Vagina (tissue), 2 donors: Measurements from ENCODE around the gene UBE2I. TPM values are rescaled to one million over a fixed set of nuclear protein-coding genes. Genes with fewer than 3 reads are reported as not detected.

Source experiments
- DNase-seq, 2 donors: peaks; one replicate each; pipeline ENCODE4 v3.0.0-alpha.2; 2017; ENCODE audit errors: extremely low spot score in 2 of 2
- H3K27ac ChIP-seq: fragments of 200-600 bp; sonication (generic); one replicate; pipeline ENCODE4 v1.5.1; 2019
- H3K27me3 ChIP-seq: fragments of 200-600 bp; sonication (generic); one replicate; pipeline ENCODE4 v1.5.1; 2019
- H3K36me3 ChIP-seq, 2 donors: fragments of 200-600 bp; sonication (generic); one replicate each; pipeline ENCODE4 v1.5.1; 2017 to 2019
- H3K4me1 ChIP-seq: fragments of 200-600 bp; sonication (generic); one replicate; pipeline ENCODE4 v1.5.1; 2019
- H3K4me3 ChIP-seq, 2 donors: fragments of 200-600 bp; sonication (generic); 1 replicate in 1 of 2; 2 replicates in 1 of 2; pipeline ENCODE4 v1.5.1; 2016 to 2019
- H3K9me3 ChIP-seq: fragments of 200-600 bp; sonication (generic); one replicate; pipeline ENCODE4 v1.5.1; 2019
- CTCF ChIP-seq, 3 experiments: fragments of 450-650 bp in 2 of 3; fragments of 200-600 bp in 1 of 3; sonication (generic) in 1 of 3; IDR thresholded peaks; one replicate each; pipeline ENCODE4 v1.5.1; 2017 to 2019; ENCODE audit warnings: antibody characterized with exemption in 3 of 3, mild to moderate bottlenecking in 2 of 3, moderate library complexity in 2 of 3
- POLR2A ChIP-seq, 2 donors: fragments of 450-650 bp; IDR thresholded peaks; one replicate each; pipeline ENCODE4 v1.6.1; 2017; ENCODE audit warnings: antibody characterized with exemption in 2 of 2, mild to moderate bottlenecking in 2 of 2, moderate library complexity in 2 of 2
- POLR2AphosphoS5 ChIP-seq, 2 donors: sonication (generic); formaldehyde crosslinking; IDR thresholded peaks; one replicate each; pipeline ENCODE4 v1.9.0; 2017; ENCODE audit warnings: antibody characterized with exemption in 2 of 2, mild to moderate bottlenecking in 2 of 2, low read depth in 1 of 2; ENCODE audit not compliant: insufficient read depth in 1 of 2
- intact Hi-C: fragments of 100-400 bp; cut with DNase I; formaldehyde crosslinking; loops from one replicate; pipeline ENCODE4 v1.15.1; 2023
- total RNA-seq: library from RNA; depleted of rRNA; stranded (reverse); fragments of >200 nt; gene quantifications from one replicate; pipeline ENCODE4 v1.2.3, GENCODE V29; 2016

The UBE2I gene
- total RNA-seq, 1 donor from 2014 or later, result 51.3 TPM

GRCh38 chr16:1273816-1274215 is 35.6 kb upstream of the UBE2I start:
- Histone ChIP-seq H3K4me1 (peaks cover 8% of the 10 kb centered on the region), H3K27ac (no peak overlapping the region), H3K36me3 (no peaks in the 10 kb centered on the region), H3K27me3 (no peaks in the 10 kb centered on the region), H3K4me3 (no peak overlapping the region), H3K9me3 (no peaks in the 10 kb centered on the region)
- intact Hi-C loops, result no loop called here
- DNase-seq, result no peak
- TF ChIP-seq CTCF (IDR thresholded peaks at IDR 0.05), result no peak
- no peak for TF ChIP-seq POLR2AphosphoS5 (IDR thresholded peaks at IDR 0.05; ENCODE audit: insufficient read depth in 1 of 2, low read depth in 1 of 2)

GRCh38 chr16:1274767-1275166 is 34.7 kb upstream of the UBE2I start:
- TF ChIP-seq POLR2AphosphoS5 (IDR thresholded peaks at IDR 0.05; ENCODE audit: insufficient read depth in 1 of 2, low read depth in 1 of 2) (no peak), CTCF (IDR thresholded peaks at IDR 0.05) (no peak), POLR2A (IDR thresholded peaks at IDR 0.05) (no peak)
- H3K36me3 ChIP-seq, result no peaks in the 10 kb centered on the region
- no peak overlapping the region for H3K27ac ChIP-seq
- H3K9me3 ChIP-seq, result no peaks in the 10 kb centered on the region
- no peak for DNase-seq
- H3K4me1 ChIP-seq, result peaks cover 8% of the 10 kb centered on the region
- no peak overlapping the region for H3K4me3 ChIP-seq
- intact Hi-C loops, result no loop called here
- H3K27me3 ChIP-seq, result no peaks in the 10 kb centered on the region

DNA sequence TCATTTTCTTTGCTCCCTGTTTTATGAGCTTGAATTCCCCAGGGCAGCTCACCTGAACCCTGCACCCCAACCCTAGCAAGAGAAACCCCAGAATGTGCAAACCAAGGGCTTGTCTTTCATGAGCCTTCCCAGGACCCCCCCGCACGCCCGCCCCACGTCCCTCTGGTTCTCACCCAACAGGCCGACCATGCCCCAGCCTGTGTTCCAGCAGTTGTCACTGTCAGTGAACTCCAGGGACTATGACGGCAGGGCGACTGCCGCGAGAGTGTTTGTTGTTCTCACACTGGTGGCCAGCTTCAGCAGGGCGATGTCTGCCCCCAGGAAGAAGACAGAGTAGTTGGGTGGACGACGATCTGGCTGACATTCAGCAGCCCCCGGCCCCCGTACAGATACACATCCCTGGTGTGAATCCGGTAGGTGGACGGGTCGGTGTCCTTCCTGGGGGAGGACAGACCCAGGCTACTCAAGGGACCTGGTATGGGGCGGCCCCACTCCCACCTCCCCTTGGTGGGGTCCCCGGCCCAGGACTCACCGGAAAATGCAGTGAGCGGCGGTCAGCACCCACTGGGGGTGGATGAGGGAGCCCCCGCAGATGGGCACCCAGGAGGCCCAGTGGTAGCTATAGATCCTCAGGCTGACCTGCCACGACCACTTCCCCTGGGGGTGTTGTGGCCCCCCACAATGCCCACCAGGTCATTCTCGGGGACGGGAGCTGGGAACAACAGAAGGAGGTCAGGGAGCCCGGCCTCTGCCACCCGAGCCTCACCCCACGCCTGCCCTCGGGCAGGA is 33.5 kb upstream of the UBE2I start:
- H3K36me3 ChIP-seq, result no peaks in the 10 kb centered on the region
- intact Hi-C loops, result no loop called here
- no peak overlapping the region for H3K27ac ChIP-seq
- DNase-seq, result no peak
- H3K4me1 ChIP-seq, result peaks cover 8% of the 10 kb centered on the region
- H3K9me3 ChIP-seq, result no peaks in the 10 kb centered on the region
- no peak for TF ChIP-seq CTCF (IDR thresholded peaks at IDR 0.05)
- H3K27me3 ChIP-seq, result no peaks in the 10 kb centered on the region
- H3K4me3 ChIP-seq, result no peak overlapping the region

DNA sequence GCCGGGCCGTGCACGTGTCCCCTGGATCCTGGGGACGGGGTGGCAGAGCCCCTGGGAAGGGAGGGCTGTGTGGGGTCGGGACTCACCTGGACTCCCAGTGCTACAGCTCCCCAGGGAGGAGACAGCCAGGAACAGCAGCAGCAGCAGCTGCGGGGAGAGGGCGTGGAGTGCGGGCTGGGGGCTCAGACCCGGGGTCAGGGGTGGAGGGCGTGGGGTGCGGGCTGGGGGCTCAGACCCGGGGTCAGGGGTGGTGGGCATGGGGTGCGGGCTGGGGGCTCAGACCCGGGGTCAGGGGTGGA is 32.9 kb upstream of the UBE2I start:
- no peak for DNase-seq
- Histone ChIP-seq H3K4me3 (no peak overlapping the region), H3K27ac (no peak overlapping the region), H3K4me1 (peaks cover 8% of the 10 kb centered on the region), H3K9me3 (no peaks in the 10 kb centered on the region), H3K36me3 (no peaks in the 10 kb centered on the region), H3K27me3 (no peaks in the 10 kb centered on the region)
- intact Hi-C loops, result no loop called here
- TF ChIP-seq POLR2AphosphoS5 (IDR thresholded peaks at IDR 0.05; ENCODE audit: insufficient read depth in 1 of 2, low read depth in 1 of 2), result no peak
- no peak for TF ChIP-seq POLR2A (IDR thresholded peaks at IDR 0.05)
- TF ChIP-seq CTCF (IDR thresholded peaks at IDR 0.05), result no peak

GRCh38 chr16:1277151-1277598 is 32.3 kb upstream of the UBE2I start:
- Histone ChIP-seq H3K36me3 (no peaks in the 10 kb centered on the region), H3K4me3 (no peak overlapping the region), H3K27ac (no peak overlapping the region), H3K27me3 (no peaks in the 10 kb centered on the region), H3K9me3 (no peaks in the 10 kb centered on the region), H3K4me1 (peaks cover 1% of the 10 kb centered on the region)
- no peak for TF ChIP-seq POLR2AphosphoS5 (IDR thresholded peaks at IDR 0.05; ENCODE audit: insufficient read depth in 1 of 2, low read depth in 1 of 2)
- TF ChIP-seq POLR2A (IDR thresholded peaks at IDR 0.05), result no peak
- TF ChIP-seq CTCF (IDR thresholded peaks at IDR 0.05), result no peak
- DNase-seq, result no peak
- intact Hi-C loops, result no loop called here
